Activated T-cell treated with anti-CD3 and anti-CD28 coated beads for 1 hour (primary cell): ENCODE data around the gene HACD1.

Source experiments
- DNase-seq: peaks from one replicate; pipeline ENCODE4 v3.0.0-alpha.2; 2020; ENCODE audit warnings: low read depth

The HACD1 gene

GRCh38 chr10:17580885-17581284 lies 36.3 kb downstream of the HACD1 start:
- no peak for DNase-seq

- DNase-seq = no peak
These were observed 38.6 kb downstream of the HACD1 start for GRCh38 chr10:17578603-17579002.

GRCh38 chr10:17576768-17577167 lies 40.4 kb downstream of the HACD1 start:
- no peak for DNase-seq

- no peak for DNase-seq
These were observed 52.3 kb downstream of the HACD1 start for GRCh38 chr10:17564911-17565310.

- DNase-seq = no peak
These were observed 53.7 kb downstream of the HACD1 start for GRCh38 chr10:17563452-17563851.

- no peak for DNase-seq
These were observed 54.6 kb downstream of the HACD1 start for GRCh38 chr10:17562614-17563013.

GRCh38 chr10:17561111-17561510 lies 56.1 kb downstream of the HACD1 start:
- DNase-seq = no peak

- DNase-seq = no peak
These were observed 59.7 kb downstream of the HACD1 start for GRCh38 chr10:17557459-17557858.

- no peak for DNase-seq
These were observed 68.4 kb downstream of the HACD1 start for GRCh38 chr10:17548770-17549169.

- no peak for DNase-seq
These were observed 69.0 kb downstream of the HACD1 start for GRCh38 chr10:17548162-17548561.

GRCh38 chr10:17547060-17547459 lies 70.1 kb downstream of the HACD1 start:
- DNase-seq = no peak

GRCh38 chr10:17544465-17544864 lies 72.7 kb downstream of the HACD1 start:
- no peak for DNase-seq
